ENCODE data around the gene KATNA1. TPM values are rescaled to one million over a fixed set of nuclear protein-coding genes. Genes with fewer than 3 reads are reported as not detected.
A peak's percentile ranks its signal among the peaks of the same experiment; 100 is the strongest.

Gene KATNA1
- total and polyA plus RNA-seq, 9 of the 15 experiments (the other 6 are each of a cell fraction or from before 2014, with no cell fraction given): 22.5 to 76.9 (median 45.0) TPM

- TF ChIP-seq GMEB1 (CRISPR knock-in tag; IDR thresholded peaks at IDR 0.05) (no peak; the same call in 1 of the 2 replicates), CHD4 (IDR thresholded peaks at IDR 0.05; ENCODE audit: insufficient read depth, insufficient replicate concordance, low read depth, low read length, poor library complexity, severe bottlenecking) (no peak), PHF20 (IDR thresholded peaks at IDR 0.05; ENCODE audit: partially characterized antibody) (no peak), SAFB (IDR thresholded peaks at IDR 0.05; ENCODE audit: borderline replicate concordance, low read depth, low read length) (no peak), ZBTB33 (CRISPR knock-in tag; IDR thresholded peaks at IDR 0.05) (0 out of 2 replicates have a peak, but pooled peaks have one; percentile 23), MED1 (CRISPR knock-in tag; IDR thresholded peaks at IDR 0.05; ENCODE audit: borderline replicate concordance) (no peak), ZNF133 (CRISPR knock-in tag; IDR thresholded peaks at IDR 0.05) (no peak), CBX5 (IDR thresholded peaks at IDR 0.05; ENCODE audit: borderline replicate concordance, low read depth) (no peak), E2F3 (CRISPR knock-in tag; IDR thresholded peaks at IDR 0.05) (no peak), ZNF512 (tag; IDR thresholded peaks at IDR 0.05) (no peak), EHMT2 (IDR thresholded peaks at IDR 0.05) (no peak), ZNF655 (CRISPR knock-in tag; IDR thresholded peaks at IDR 0.05) (no peak), SMAD4 (CRISPR knock-in tag; conservative IDR thresholded peaks at IDR 0.05) (peak; percentile 50; the same call in 1 of the 2 replicates), RREB1 (CRISPR knock-in tag; IDR thresholded peaks at IDR 0.05) (no peak)
These were observed 82.7 kb downstream of the KATNA1 start, which contains the start of gene GINM1 (continued) for GRCh38 chr6:149565527-149566409.
